ENCODE results near the gene SIK3. TPM values are rescaled to one million over a fixed set of nuclear protein-coding genes. Genes with fewer than 3 reads are reported as not detected.

The SIK3 gene
- total RNA-seq, 1 experiment from 2014 or later: 31.4 TPM

- Histone ChIP-seq H3K27me3 (ENCODE audit: insufficient read depth, low read length) (no peaks in the 10 kb centered on the region), H3T11ph (ENCODE audit: low read length) (no peak overlapping the region), H4K5ac (ENCODE audit: insufficient read length, low read depth, low read length) (no peak overlapping the region), H3K14ac (ENCODE audit: insufficient read depth, low read length) (no peak overlapping the region), H2BK15ac (ENCODE audit: low read depth, low read length) (no peak overlapping the region), H3K79me1 (ENCODE audit: insufficient read depth, low read depth, low read length, poor library complexity, severe bottlenecking) (no peaks in the 10 kb centered on the region), H3K4ac (ENCODE audit: low read depth, low read length) (no peak overlapping the region), H2BK12ac (ENCODE audit: insufficient read length, low read depth, low read length) (no peak overlapping the region), H3K79me2 (ENCODE audit: insufficient read depth, low read length) (no peaks in the 10 kb centered on the region), H3K56ac (ENCODE audit: insufficient read length, low read depth, low read length) (no peak overlapping the region), H2BK5ac (ENCODE audit: insufficient read length, low read length) (no peak overlapping the region), H3K4me1 (ENCODE audit: insufficient read depth, low read length) (no peaks in the 10 kb centered on the region), H2AFZ (ENCODE audit: low read length) (no peak overlapping the region), H3K27ac (ENCODE audit: insufficient read length, low read depth, low read length) (no peak overlapping the region), H4K91ac (ENCODE audit: insufficient read length, low read depth, low read length) (no peak overlapping the region), H4K8ac (replicated peaks; ENCODE audit: insufficient read length, low read depth, low read length) (no peak overlapping the region), H3K9ac (ENCODE audit: extremely low read depth, insufficient read length, low read length) (no peak overlapping the region), H3K18ac (ENCODE audit: insufficient read length, low read depth, low read length) (no peak overlapping the region), H4K20me1 (ENCODE audit: control insufficient read depth, insufficient read depth, insufficient read length) (no peaks in the 10 kb centered on the region), H3K23ac (ENCODE audit: insufficient read length, low read depth, low read length) (no peak overlapping the region), H3K9me3 (ENCODE audit: control insufficient read depth, low read depth, low read length) (no peaks in the 10 kb centered on the region), H3K4me2 (ENCODE audit: insufficient read depth, insufficient read length, low read length) (no peak overlapping the region), H2BK120ac (ENCODE audit: low read depth, low read length, poor library complexity, severe bottlenecking) (no peak overlapping the region), H2AK5ac (ENCODE audit: insufficient read length, low read length) (no peak overlapping the region), H2BK20ac (ENCODE audit: low read depth, low read length, poor library complexity, severe bottlenecking) (no peak overlapping the region), H3K23me2 (ENCODE audit: insufficient read length, low read depth, low read length, poor library complexity, severe bottlenecking) (peaks cover 2% of the 10 kb centered on the region)
- TF ChIP-seq, protein P1, sequence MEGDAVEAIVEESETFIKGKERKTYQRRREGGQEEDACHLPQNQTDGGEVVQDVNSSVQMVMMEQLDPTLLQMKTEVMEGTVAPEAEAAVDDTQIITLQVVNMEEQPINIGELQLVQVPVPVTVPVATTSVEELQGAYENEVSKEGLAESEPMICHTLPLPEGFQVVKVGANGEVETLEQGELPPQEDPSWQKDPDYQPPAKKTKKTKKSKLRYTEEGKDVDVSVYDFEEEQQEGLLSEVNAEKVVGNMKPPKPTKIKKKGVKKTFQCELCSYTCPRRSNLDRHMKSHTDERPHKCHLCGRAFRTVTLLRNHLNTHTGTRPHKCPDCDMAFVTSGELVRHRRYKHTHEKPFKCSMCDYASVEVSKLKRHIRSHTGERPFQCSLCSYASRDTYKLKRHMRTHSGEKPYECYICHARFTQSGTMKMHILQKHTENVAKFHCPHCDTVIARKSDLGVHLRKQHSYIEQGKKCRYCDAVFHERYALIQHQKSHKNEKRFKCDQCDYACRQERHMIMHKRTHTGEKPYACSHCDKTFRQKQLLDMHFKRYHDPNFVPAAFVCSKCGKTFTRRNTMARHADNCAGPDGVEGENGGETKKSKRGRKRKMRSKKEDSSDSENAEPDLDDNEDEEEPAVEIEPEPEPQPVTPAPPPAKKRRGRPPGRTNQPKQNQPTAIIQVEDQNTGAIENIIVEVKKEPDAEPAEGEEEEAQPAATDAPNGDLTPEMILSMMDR (conservative IDR thresholded peaks at IDR 0.05): no peak
- no peak overlapping the region for H3K27ac Mint-ChIP-seq
- peaks cover 3 to 5% of the 10 kb centered on the region in 2 experiments; a peak in 3 of 5 replicates for H3K9me3 Mint-ChIP-seq
- no peak for DNase-seq
- H3K4me1 Mint-ChIP-seq: peaks cover 6 to 12% of the 10 kb centered on the region in 2 experiments
- peaks cover 30% of the 10 kb centered on the region for H3K27me3 Mint-ChIP-seq (ENCODE audit: low read depth)
- no peaks in the 10 kb centered on the region for H3K36me3 Mint-ChIP-seq (ENCODE audit: insufficient read depth in 1 of 3, low read depth in 3 of 3)
- no peak overlapping the region for H3K4me3 Mint-ChIP-seq
- no CpG with 5 or more reads among the region's 17 CpGs for WGBS (ENCODE audit: extremely low coverage, insufficient read length, low lambda C conversion rate)
These were observed 267.9 kb downstream of the SIK3 start for GRCh38 chr11:116830184-116830912.
